NCI-H774 (cell line): ENCODE measurements around the gene SH2D4B.
"Not testable (repeated sequence)": the region's sequence is repeated elsewhere in the genome, so short reads cannot be mapped to it uniquely, and the experiment has no call there.

Source experiments
- DNase-seq: peaks from one replicate; lab custom pipeline; 2025; lab: John Stamatoyannopoulos, UW

SH2D4B gene

DNA sequence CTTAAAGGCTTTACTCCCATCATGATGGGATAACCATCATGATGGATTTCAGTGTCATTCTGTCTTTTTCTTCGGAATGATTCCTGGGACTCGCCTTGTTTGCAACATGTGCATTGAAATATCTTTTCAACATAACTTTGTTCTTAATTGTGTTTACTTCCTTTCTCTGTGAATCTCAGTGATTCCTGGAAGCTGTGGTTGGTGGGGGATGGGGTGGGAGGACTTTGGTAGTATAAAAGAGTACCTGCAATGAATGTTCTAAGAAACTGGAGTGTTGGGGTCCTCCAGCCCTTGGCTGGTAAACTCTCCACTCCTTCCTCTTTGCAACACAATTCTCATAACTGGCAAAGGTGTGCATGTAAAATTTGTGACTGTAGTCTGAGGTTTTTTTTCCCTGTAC is 11.5 kb upstream of the SH2D4B start:
- DNase-seq: no peak

DNA sequence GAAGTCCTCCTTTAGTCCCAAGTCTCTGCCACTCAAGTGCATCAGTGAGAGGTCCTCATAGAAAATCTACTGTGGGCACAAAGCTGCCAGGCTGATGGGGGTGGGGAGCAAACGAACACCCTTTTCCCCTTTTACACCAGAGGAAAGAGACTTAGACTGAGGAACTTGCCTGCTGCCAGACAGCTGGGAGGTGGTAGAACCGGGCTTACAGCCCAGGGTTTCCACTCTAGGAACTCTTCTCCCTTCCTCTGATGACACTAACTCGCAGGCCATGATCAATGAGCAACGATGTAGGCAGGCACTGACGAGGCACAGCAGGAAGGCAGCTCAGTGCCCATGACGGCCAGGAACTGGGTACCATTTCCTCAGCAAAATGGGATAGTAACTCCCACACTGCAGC is 11.0 kb upstream of the SH2D4B start:
- no peak for DNase-seq

DNA sequence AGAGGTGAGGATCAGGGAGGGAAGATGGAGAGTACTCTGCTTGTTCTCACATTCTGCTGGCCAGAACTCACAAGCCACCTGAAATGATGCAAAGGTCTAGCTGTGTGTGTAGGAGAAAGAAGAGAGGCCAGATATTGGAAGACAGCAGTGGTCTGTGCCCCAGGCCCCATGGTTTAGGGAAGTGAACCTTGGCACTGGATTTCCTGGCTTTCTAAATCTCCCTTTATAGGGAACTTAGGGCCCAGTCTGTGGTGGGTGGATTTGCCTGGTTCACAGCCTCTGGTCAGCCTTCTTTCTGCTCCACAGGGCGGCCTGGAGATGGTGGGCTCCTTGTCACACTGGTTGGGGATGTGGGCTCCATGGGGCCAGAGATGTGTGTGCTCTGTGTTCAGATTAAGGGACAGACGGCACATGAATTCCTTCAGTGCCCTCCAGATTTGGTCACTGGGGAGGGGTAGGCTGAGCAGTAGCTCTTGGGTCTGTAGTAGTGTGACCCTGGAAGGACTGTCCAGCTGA is 9.5 kb upstream of the SH2D4B start:
- DNase-seq: no peak

DNA sequence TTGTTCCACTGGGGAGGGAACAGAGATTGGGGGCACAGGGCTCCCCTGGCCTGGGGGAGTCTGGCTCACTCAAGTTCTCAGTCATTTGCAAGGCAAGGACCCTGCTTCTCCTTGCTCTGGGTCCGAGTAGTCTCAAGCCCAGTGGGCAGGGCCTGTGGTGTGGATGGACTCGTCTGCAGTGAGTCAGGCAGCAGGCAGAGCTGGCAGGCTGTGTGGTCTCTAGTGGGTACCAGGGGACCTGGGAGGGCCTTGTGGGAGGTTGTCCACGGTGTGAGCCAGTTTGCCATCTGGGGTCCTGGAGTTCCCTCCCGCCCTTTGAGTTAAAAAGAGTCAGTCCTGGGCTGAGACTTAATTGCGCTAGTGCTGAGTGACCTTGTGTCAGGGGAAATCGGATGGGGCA is 8.8 kb upstream of the SH2D4B start:
- DNase-seq: no peak

DNA sequence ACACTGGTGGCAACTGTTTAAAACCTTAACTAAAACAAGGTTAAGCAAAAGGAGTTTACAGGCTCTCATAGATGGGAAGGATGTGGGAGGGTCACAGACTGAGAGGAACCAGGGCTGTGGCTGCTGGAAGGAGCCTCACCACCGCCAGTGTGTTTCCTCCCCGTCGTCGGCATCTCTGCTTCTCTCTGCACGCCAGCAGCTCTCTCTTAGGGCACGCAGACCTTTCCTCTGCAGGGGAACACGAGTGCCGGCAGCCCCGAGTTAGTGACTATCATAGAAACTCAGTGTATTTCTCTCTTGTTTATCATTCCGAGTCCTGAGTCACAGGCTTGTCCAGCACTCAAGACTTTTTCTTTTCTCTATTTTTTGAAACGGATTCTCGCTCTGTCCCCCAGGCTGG is 8.1 kb upstream of the SH2D4B start:
- DNase-seq: no peak

DNA sequence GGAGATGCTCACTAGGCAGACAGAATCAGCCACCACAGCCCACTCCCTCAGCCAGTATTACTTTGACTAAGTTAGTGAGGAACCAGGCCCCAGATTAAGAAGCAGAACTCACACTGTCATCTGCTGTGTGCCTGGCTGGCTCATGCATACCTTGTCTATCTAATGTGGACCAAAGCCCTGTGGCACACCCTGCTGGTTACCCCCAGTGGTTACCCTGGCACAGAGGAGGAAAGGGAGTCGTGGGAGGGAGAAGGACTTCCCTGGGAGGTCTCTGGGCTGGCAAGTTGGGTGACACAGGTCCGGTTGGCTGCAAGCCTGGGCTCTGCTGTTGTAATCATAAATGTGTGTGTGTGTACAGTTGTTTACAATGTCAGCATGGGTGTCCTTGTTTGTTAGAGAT is 7.5 kb upstream of the SH2D4B start:
- DNase-seq: no peak

DNA sequence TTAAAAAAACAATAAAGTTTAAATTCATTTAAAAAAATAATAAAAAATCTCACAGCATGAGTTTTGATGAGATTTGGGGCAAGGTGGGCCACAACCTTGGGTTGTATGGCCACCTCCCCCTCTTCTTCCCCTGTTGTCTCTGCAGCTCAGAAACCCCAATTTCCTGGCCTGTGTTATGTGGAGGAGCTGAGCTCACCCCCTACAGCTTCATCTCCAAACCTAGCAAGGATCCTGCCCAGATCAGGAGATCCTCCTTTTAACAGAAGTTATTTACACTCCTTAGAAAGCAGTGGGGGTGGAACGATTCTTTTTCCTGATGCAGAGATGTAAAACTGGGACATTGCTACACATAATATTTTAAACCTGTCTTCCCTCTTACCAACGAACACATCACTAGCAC is 6.9 kb upstream of the SH2D4B start:
- no peak for DNase-seq

DNA sequence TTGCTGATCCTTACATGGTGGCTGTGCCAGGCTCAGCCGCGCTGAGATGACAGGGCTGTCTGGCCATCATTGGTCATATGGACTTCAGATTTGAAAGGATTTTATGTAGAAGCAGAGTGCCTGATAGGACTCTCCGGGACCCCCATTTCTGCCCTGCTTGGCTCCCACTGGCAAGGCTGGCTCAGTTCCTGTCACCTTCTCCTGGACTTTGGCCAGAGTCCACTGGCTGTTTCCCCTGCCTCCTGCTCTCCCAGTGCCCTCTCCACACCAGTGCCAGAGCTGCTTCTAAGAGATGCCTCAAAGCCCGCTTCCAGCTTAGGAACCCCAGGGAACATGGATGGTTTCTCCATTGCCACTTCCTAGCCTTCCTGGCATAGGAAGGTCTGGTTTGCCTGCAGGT is 5.1 kb upstream of the SH2D4B start:
- DNase-seq: no peak

DNA sequence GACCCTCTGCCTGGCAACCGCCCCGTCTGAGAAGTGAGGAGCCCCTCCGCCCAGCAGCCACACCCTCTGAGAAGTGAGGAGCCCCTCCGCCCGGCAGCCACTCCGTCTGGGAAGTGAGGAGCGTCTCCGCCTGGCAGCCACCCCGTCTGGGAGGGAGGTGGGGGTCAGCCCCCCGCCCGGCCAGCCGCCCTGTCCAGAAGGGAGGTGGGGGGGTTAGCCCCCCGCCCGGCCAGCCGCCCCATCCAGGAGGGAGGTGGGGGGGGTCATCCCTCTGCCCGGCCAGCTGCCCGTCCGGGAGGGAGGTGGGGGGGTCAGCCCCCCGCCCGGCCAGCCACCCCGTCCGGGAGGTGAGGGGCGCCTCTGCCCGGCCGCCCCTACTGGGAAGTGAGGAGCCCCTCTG is 3.6 kb upstream of the SH2D4B start:
- DNase-seq: not testable (repeated sequence)

DNA sequence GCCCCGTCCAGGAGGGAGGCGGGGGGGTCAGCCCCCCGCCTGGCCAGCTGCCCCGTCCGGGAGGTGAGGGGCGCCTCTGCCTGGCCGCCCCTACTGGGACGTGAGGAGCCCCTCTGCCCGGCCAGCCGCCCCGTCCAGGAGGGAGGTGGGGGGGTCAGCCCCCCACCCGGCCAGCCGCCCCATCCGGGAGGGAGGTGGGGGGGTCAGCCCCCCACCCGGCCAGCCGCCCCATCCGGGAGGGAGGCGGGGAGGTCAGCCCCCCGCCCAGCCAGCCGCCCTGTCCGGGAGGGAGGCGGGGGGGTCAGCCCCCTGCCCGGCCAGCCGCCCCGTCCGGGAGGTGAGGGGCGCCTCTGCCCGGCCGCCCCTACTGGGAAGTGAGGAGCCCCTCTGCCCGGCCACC is 3.1 kb upstream of the SH2D4B start:
- DNase-seq: not testable (repeated sequence)

DNA sequence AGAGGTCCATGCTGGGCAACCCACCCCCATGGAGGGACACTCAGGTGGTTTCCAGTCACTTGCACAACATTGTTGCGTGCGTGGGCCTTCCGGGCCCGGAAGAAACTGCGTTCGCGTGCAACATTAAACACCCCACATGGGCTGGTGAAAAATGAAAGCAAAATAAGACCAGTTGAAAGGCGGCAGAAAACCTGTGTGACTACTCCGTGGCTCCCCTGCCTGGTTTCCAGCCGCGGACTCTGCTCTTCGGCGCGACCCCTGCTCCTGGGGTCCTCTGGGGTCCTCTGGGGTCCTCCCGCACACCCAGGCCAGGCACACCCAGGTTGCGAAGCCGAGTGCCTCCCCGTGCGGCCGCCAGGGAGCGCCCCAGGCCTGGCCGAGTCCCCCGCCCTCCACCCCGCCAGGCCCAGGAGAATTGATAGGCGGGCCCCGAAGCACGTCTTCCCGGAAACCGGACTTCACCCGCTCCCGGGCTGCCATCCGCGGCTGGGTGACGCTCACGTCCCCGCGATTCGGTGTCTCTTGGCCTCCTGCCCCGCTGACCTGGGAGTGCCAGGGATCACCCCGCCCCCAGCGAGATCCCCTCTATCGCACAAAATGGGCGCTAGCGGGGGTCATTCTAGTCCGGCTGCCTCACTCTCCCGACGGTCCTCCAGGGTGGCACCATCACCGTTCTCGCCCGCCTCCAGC is 1.9 kb upstream of the SH2D4B start:
- DNase-seq: peak; percentile 49

DNA sequence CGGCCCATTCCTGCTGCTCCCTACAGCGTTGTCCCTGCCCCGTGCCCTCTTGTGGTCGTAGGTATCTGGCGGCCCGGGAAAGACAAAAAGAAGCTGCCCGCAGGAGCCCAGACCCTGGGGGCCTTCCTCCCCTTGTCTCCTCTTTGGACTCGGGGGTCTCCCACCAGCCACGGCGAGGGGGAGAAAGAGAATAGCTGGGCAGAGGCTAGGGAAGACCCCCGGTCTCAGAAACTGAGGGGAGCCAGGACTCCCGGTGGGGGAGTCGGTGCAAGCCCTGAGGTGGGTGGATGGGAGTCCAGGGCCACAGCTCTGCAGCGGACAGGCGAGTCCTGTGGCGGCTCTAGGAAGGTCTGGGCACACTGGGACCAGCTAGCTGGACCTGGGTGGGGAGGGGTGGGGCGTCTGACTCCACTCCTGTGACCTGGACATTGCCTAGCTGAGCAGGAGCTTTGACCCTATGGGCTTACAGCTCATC is 1.3 kb upstream of the SH2D4B start:
- no peak for DNase-seq

DNA sequence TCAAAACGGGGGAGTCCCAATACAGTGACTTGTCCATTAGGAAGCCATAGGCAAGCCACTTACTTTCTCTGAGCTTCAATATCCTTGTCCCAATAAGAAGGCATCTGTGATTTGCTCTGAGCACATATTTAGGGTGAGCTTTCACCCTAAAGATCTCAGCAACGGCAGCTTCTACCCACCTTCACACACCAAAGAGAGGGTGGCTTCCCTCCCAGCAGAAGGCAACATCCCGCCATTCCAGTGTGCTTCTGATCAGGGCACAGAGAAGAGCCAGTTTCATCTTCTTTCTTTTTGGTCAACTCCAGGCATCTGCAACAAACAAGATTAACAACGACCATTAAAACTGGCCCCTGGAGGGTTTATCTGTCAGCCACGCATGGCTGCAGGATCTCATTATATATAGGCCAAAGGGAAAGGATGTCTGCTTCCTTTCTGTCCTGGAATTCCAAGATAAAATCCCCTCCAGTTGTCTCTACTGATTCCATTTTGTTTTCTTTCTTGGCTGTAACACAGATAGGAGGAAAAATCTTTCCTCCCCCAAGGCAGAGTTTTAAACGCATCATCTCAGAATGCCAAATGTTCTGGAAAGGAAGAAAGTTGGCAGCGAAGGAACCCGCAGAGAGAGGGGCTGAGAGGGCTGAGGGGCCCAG is 491 bp upstream of the SH2D4B start:
- no peak for DNase-seq

DNA sequence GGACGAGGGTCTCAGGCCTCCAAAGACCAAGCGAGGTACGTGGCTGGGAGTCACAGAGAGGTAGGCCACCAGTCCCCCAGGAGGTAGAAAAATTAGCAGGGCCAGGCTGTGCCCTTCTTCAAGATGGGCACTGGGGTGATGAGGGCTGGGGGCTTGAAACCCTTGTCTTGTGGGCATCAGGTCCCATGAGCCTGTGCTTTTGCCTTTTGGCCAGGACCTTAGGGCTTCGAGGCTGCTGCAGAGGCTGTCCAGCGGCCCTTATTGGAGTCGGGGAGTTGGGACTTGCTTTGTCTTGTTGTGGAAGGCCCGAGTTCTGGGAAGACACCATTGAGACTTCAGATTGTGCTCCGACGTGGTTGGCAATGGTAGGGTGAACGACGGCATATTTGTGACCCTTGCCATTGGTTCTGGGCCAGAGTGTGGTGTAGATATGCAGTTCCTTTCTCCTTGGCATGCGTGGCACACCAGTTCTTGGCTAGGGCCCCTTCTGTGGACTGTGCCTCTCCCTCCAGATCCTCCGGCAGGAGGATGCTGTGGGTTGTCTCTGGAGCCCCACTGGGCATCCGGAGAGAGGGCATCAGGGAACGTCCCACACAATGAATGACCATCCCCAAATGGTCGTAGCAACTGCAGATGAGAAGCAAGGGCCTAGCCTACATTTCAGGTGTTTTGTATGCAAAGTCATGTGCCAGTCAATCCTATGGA is 931 bp downstream of the SH2D4B start:
- no peak for DNase-seq

DNA sequence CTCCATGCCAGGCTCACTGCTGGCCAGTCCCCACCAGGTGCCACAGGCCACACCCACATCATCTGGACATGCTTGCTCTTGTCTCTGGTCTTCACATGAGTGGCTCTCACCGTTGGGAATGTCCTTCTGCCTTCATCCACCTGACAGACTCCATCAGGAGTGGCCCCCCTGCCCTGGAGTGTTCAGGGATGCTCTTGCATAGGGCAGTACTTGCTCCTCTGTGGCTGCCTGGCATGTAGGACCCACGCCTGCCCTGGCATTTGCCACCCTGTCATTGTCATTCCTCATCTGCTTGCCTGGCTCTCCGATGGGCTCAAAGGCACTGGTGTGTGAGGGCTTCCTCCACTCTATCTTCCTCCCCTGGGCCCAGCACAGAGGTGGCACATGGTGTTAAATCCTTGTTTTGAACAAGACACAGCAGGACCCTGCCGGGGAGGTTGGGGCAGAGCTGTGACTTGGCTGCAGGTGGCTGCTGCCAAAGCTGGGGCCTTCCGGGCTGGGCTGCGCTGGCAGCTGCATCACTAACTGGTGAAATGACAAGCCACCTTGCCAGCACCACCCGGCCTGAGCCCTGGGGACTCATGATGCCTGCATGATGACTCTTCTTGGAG is 1.8 kb downstream of the SH2D4B start:
- no peak for DNase-seq

DNA sequence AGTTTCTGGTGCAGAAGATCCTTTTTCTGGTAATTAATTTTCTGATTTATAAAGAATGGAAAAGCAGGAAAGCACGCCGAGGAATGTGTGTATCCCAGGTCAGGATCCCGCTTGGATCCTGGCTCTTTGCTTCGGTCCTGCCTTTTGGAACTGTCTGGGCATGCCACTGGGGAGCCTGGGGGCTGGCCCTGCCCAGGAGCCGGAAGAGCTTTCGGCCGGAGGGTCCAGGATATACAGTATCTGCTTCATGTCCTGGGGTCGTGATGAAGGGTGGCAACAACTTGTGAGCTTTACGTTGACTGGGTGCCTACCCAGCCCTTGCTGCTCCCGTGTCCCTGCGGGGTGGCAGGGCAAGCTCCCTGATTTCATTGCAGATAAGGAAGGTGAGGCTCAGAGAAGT is 2.4 kb downstream of the SH2D4B start:
- DNase-seq: no peak

DNA sequence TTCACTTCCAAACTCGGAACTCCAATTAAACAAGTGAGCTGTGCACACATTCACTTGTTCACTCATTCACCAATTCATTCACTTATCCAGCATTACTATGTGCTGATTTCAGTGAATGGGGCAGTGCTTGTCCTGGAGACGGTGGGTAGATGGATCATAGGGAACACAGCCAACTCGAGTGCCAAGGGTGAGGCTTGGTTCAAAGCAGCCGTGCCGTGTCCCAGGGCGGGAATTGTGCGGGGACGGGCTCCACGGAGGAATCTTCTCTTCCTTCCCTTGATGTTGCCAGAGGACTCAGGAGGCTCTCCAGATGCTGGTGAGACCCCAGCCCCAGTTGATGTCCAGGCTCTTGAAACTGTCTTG is 2.9 kb downstream of the SH2D4B start:
- DNase-seq: no peak

DNA sequence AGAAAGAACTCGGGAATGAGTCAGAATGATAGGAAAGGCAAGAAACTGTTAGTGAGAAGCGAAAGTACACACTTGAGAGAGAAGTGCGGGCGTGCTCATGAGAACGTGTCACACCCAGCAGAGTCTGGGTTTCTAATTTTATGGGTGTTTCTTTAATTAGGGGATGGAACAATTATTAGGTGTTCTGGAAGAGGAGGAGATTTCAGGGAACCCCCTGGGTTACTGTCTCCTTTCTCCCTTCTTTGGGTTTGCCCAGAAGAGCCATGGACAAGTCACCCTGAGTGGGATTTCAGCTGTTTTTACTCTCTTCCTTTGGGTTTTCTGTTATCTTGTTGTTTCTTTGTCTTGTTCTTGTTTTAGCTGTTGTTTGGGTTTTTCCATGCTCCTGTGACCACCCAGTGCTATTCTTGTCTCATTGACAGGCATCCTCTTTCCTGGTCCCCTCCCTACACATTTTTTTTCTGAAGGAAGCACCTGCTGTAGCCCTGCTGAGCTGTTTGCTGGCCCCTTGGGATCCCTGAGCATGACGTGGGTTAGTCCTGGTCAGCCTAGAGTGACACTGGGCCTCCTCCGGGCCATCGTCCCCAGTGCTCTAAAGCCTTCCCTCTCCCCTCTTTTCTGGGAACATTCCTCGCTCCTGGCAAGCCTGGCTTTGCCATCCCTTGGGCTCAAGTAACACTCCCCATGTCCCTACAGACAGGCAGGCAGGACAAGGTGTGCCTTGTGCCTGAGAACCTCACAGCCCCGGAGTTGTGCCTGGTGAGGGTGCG is 3.5 kb downstream of the SH2D4B start:
- no peak for DNase-seq

DNA sequence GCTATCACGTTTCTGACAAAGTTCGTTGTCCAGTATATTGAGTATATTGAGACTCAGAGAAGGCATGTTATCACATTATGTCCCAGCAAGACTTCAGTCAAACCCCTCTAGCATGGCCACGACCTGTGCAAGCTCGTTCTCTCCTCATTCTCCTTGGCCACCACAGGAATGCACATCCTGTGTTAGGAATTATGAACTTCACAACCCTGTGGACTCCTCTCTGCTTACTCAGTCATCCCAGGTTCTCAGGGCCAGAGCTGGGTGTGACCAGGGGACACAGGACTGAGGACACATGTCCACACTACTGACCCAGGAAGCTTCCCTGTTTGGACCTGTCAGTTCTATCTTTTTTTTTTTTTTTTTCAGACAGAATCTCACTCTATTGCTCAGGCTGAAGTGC is 4.4 kb downstream of the SH2D4B start:
- DNase-seq: no peak

DNA sequence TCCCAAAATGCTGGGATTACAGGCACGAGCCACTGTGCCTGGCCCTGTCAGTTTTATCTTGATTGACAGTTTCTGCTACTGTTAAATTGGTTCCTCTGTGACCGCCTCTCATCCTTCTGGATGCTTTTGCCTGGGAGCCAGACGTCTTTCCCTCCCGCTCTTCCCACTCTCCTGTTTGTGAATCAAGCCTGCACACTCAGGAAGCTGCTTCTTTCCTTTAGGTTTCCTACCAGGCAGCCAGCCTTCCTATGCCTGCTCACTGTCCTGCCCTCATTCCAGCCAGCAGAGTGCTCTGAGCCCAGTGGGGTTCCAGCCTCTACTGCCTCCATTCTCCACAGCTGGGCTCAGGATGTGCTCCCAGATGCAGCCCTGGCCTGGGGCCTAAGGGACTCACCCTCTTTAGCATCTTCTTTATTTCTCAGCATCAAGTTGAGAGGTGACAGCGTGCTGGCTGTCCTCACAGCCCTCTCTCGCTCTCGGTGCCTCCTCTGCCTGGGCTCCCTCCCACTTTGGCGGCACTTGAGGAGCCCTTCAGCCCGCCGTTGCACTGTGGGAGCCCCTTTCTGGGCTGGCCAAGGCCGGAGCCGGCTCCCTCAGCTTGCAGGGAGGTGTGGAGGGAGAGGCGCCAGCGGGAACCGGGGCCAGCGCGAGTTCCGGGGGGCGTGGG is 5.1 kb downstream of the SH2D4B start:
- DNase-seq: no peak

DNA sequence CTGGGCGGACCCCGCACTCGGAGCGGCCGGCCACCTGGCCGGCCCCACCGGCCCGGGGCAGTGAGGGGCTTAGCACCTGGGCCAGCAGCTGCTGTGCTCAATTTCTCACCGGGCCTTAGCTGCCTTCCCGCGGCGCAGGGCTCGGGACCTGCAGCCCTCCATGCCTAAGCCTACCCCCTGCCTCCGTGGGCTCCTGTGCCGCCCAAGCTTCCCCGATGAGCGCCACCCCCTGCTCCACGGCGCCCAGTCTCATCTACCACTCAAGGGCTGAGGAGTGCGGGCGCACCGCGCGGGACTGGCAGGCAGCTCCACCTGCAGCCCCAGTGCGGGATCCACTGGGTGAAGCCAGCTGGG is 5.6 kb downstream of the SH2D4B start:
- not testable (repeated sequence) for DNase-seq
